ENCODE results near the gene PGS1. TPM values are rescaled to one million over a fixed set of nuclear protein-coding genes. Genes with fewer than 3 reads are reported as not detected.

The PGS1 gene
- total RNA-seq, 1 donor from 2014 or later: 41.8 TPM

- H3K4me1 ChIP-seq: no peaks in the 10 kb centered on the region
- H3K27ac ChIP-seq: no peak overlapping the region
- no peak for TF ChIP-seq CTCF (IDR thresholded peaks at IDR 0.05)
- peaks cover 4 to 30% of the 10 kb centered on the region in 2 donors for H3K36me3 ChIP-seq
- DNase-seq (ENCODE audit: low spot score in 2 of 2): no peak
- H3K27me3 ChIP-seq: no peaks in the 10 kb centered on the region
- H3K9me3 ChIP-seq: no peaks in the 10 kb centered on the region
- intact Hi-C loops (cut with DNase I): no loop called here
- H3K4me3 ChIP-seq: no peak overlapping the region
Observed at GRCh38 chr17:78430892-78431691, 52.6 kb downstream of the PGS1 start.

GRCh38 chr17:78431692-78431958, 53.2 kb downstream of the PGS1 start:
- intact Hi-C loops (cut with DNase I): no loop called here
- Histone ChIP-seq H3K27ac (no peak overlapping the region), H3K9me3 (no peaks in the 10 kb centered on the region), H3K36me3 (peaks cover 4 to 25% of the 10 kb centered on the region in 2 donors), H3K27me3 (no peaks in the 10 kb centered on the region), H3K4me1 (no peaks in the 10 kb centered on the region), H3K4me3 (no peak overlapping the region)
- DNase-seq (ENCODE audit: low spot score in 2 of 2): no peak
- TF ChIP-seq CTCF (IDR thresholded peaks at IDR 0.05): no peak

GRCh38 chr17:78432226-78433012, 54.0 kb downstream of the PGS1 start:
- intact Hi-C loops (cut with DNase I): no loop called here
- TF ChIP-seq CTCF (IDR thresholded peaks at IDR 0.05): no peak
- Histone ChIP-seq H3K4me3 (no peak overlapping the region), H3K4me1 (no peaks in the 10 kb centered on the region), H3K36me3 (peaks cover 4 to 17% of the 10 kb centered on the region in 2 donors), H3K9me3 (no peaks in the 10 kb centered on the region), H3K27ac (no peak overlapping the region), H3K27me3 (no peaks in the 10 kb centered on the region)
- DNase-seq (ENCODE audit: low spot score in 2 of 2): no peak

GRCh38 chr17:78433013-78433727, 54.7 kb downstream of the PGS1 start:
- no peak for TF ChIP-seq CTCF (IDR thresholded peaks at IDR 0.05)
- H3K4me3 ChIP-seq: no peak overlapping the region
- no peaks in the 10 kb centered on the region for H3K4me1 ChIP-seq
- intact Hi-C loops (cut with DNase I): no loop called here
- no peak for DNase-seq (ENCODE audit: low spot score in 2 of 2)
- H3K9me3 ChIP-seq: no peaks in the 10 kb centered on the region
- H3K36me3 ChIP-seq: peaks cover 4 to 14% of the 10 kb centered on the region in 2 donors
- H3K27ac ChIP-seq: no peak overlapping the region
- no peaks in the 10 kb centered on the region for H3K27me3 ChIP-seq

- intact Hi-C loops (cut with DNase I): no loop called here
- no peak for DNase-seq (ENCODE audit: low spot score in 2 of 2)
- Histone ChIP-seq H3K27ac (no peak overlapping the region), H3K4me1 (no peaks in the 10 kb centered on the region), H3K36me3 (peaks cover 4 to 8% of the 10 kb centered on the region in 2 donors), H3K27me3 (no peaks in the 10 kb centered on the region), H3K9me3 (no peaks in the 10 kb centered on the region), H3K4me3 (no peak overlapping the region)
- TF ChIP-seq CTCF (IDR thresholded peaks at IDR 0.05): no peak
Observed at GRCh38 chr17:78433780-78434335, 55.4 kb downstream of the PGS1 start.

All from ascending aorta (tissue), 2 donors.